H1 (cell line): ENCODE data around the gene DECR2. TPM values are rescaled to one million over a fixed set of nuclear protein-coding genes. Genes with fewer than 3 reads are reported as not detected.

Experiments used
- CTCF ChIA-PET: fragments of 300-600 bp; sonication (Branson Sonifier 250); formaldehyde crosslinking; loops from one replicate; lab custom pipeline; 2021; ENCODE audit not compliant: partially characterized antibody; lab: Charles Lee
- POLR2A ChIA-PET: fragments of 300-600 bp; sonication (Branson Sonifier 250); formaldehyde crosslinking; loops from one replicate; lab custom pipeline; 2021; ENCODE audit warnings: inconsistent platforms; ENCODE audit not compliant: partially characterized antibody; lab: Charles Lee
- DNase-seq, 2 experiments: peaks; one replicate each; pipeline versions ENCODE4 v3.0.0 to v3.0.0-alpha.2; 2010 to 2022; ENCODE audit warnings: low spot score in 2 of 2, low read depth in 1 of 2, mixed read lengths in 1 of 2
- FAIRE-seq: peaks from 2 replicates; lab custom pipeline; 2011; peaks lifted over from hg19 to GRCh38; lab: Jason Lieb, UNC
- H2AFZ ChIP-seq: 2 replicates; pipeline ENCODE4 v1.8.1; 2012; ENCODE audit warnings: low read length, inconsistent platforms
- H2AK5ac ChIP-seq: 2 replicates; pipeline ENCODE4 v1.6.1; 2013; ENCODE audit warnings: low read depth, low read length
- H2BK120ac ChIP-seq: replicated peaks from 2 replicates; pipeline ENCODE3; 2013; ENCODE audit warnings: low read depth, low read length, inconsistent platforms
- H2BK12ac ChIP-seq: 2 replicates; pipeline ENCODE4 v1.6.1; 2013; ENCODE audit warnings: low read depth, low read length
- H2BK15ac ChIP-seq: 2 replicates; pipeline ENCODE4 v1.6.1; 2013; ENCODE audit warnings: low read length
- H2BK20ac ChIP-seq: 2 replicates; pipeline ENCODE4 v1.6.1; 2013; ENCODE audit warnings: low read length
- H2BK5ac ChIP-seq: 2 replicates; pipeline ENCODE4 v1.6.1; 2013; ENCODE audit warnings: low read depth, low read length
- H3K14ac ChIP-seq: 2 replicates; pipeline ENCODE4 v1.6.1; 2013; ENCODE audit warnings: inconsistent platforms; ENCODE audit not compliant: insufficient read length
- H3K18ac ChIP-seq: 2 replicates; pipeline ENCODE4 v1.6.1; 2013; ENCODE audit warnings: low read length; ENCODE audit errors: extremely low read depth
- H3K23ac ChIP-seq: 2 replicates; pipeline ENCODE4 v1.6.1; 2013; ENCODE audit warnings: inconsistent platforms; ENCODE audit not compliant: insufficient read length
- H3K23me2 ChIP-seq: 2 replicates; pipeline ENCODE4 v1.6.1; 2013; ENCODE audit warnings: low read depth, low read length
- H3K27ac ChIP-seq: 2 replicates; pipeline ENCODE4 v1.6.1; 2011; ENCODE audit warnings: low read depth, low read length, inconsistent platforms
- H3K27me3 ChIP-seq, 4 experiments: replicated peaks in 1 of 4; 1 replicate in 1 of 4; 2 replicates in 3 of 4; pipeline versions ENCODE4 v1.6.1 to v1.8.1; 2011 to 2013; ENCODE audit warnings: low read length in 3 of 4, mild to moderate bottlenecking in 3 of 4, inconsistent platforms in 2 of 4, mixed read lengths in 2 of 4, moderate library complexity in 1 of 4; ENCODE audit not compliant: control insufficient read depth in 3 of 4, insufficient read depth in 3 of 4; ENCODE audit errors: extremely low read depth in 1 of 4
- H3K36me3 ChIP-seq, 4 experiments: 2 replicates each; pipeline versions ENCODE4 v1.6.1 to v1.8.1; 2011 to 2013; ENCODE audit warnings: mild to moderate bottlenecking in 4 of 4, low read length in 3 of 4, moderate library complexity in 2 of 4, control low read depth in 1 of 4, inconsistent platforms in 1 of 4; ENCODE audit not compliant: insufficient read depth in 4 of 4, control insufficient read depth in 2 of 4
- H3K4ac ChIP-seq: replicated peaks from 2 replicates; pipeline ENCODE3; 2013; ENCODE audit warnings: low read length, low read depth, mixed read lengths, inconsistent platforms; ENCODE audit not compliant: insufficient read length
- H3K4me1 ChIP-seq, 4 experiments: replicated peaks in 1 of 4; 1 replicate in 1 of 4; 2 replicates in 3 of 4; pipeline versions ENCODE4 v1.6.1 to v1.8.1; 2011 to 2013; ENCODE audit warnings: low read length in 3 of 4, inconsistent platforms in 2 of 4, mixed read lengths in 1 of 4; ENCODE audit not compliant: insufficient read depth in 4 of 4, control insufficient read depth in 3 of 4
- H3K4me2 ChIP-seq, 2 experiments: 2 replicates each; pipeline versions ENCODE4 v1.6.1 to v1.8.1; 2011 to 2013; ENCODE audit warnings: low read depth in 2 of 2, low read length in 2 of 2, control low read depth in 1 of 2, inconsistent platforms in 1 of 2, mild to moderate bottlenecking in 1 of 2; ENCODE audit not compliant: insufficient read depth in 1 of 2
- H3K4me3 ChIP-seq, 4 experiments: fragments of 200-600, 300-600 bp in 1 of 4; sonication (generic), shearing (Covaris generic), sonication (Bioruptor Twin) in 1 of 4; 2 replicates each; pipeline versions ENCODE4 v1.5.1 to v1.8.1; 2011 to 2016; ENCODE audit warnings: low read length in 4 of 4, low read depth in 3 of 4, control low read depth in 2 of 4, inconsistent platforms in 2 of 4, mild to moderate bottlenecking in 2 of 4, mixed read lengths in 1 of 4, moderate library complexity in 1 of 4; ENCODE audit not compliant: insufficient read depth in 2 of 4; ENCODE audit errors: extremely low read depth in 1 of 4
- H3K56ac ChIP-seq: replicated peaks from 2 replicates; pipeline ENCODE3; 2013; ENCODE audit warnings: low read depth, mild to moderate bottlenecking, mixed read lengths, low read length, inconsistent platforms; ENCODE audit not compliant: insufficient read length
- H3K79me1 ChIP-seq: 2 replicates; pipeline ENCODE4 v1.6.1; 2013; ENCODE audit warnings: low read depth, low read length, control low read depth
- H3K79me2 ChIP-seq, 2 experiments: 2 replicates each; pipeline versions ENCODE4 v1.6.1 to v1.8.1; 2012 to 2013; ENCODE audit warnings: low read length in 2 of 2, mild to moderate bottlenecking in 2 of 2, inconsistent platforms in 1 of 2; ENCODE audit not compliant: insufficient read depth in 2 of 2, control insufficient read depth in 1 of 2
- H3K9ac ChIP-seq, 4 experiments: replicated peaks in 1 of 4; 1 replicate in 1 of 4; 2 replicates in 3 of 4; pipeline versions ENCODE4 v1.6.1 to v1.8.1; 2011 to 2013; ENCODE audit warnings: low read depth in 3 of 4, low read length in 3 of 4, control low read depth in 2 of 4, mild to moderate bottlenecking in 2 of 4, moderate library complexity in 2 of 4, inconsistent platforms in 1 of 4; ENCODE audit errors: extremely low read depth in 1 of 4
- H3K9me3 ChIP-seq, 2 experiments: 2 replicates each; pipeline versions ENCODE4 v1.6.1 to v1.8.1; 2012 to 2013; ENCODE audit warnings: mild to moderate bottlenecking in 2 of 2, moderate library complexity in 2 of 2, control low read depth in 1 of 2, inconsistent platforms in 1 of 2, low read depth in 1 of 2, low read length in 1 of 2, mixed read lengths in 1 of 2; ENCODE audit not compliant: insufficient read depth in 2 of 2
- H4K20me1 ChIP-seq, 2 experiments: replicated peaks in 1 of 2; 2 replicates each; pipeline versions ENCODE3 to v1.8.1; 2011 to 2013; ENCODE audit warnings: inconsistent platforms in 2 of 2, low read length in 2 of 2, mild to moderate bottlenecking in 1 of 2; ENCODE audit not compliant: insufficient read depth in 2 of 2, control insufficient read depth in 1 of 2
- H4K5ac ChIP-seq: 2 replicates; pipeline ENCODE4 v1.6.1; 2013; ENCODE audit warnings: low read length, low read depth, mixed read lengths, inconsistent platforms; ENCODE audit not compliant: insufficient read length
- H4K8ac ChIP-seq: 2 replicates; pipeline ENCODE4 v1.8.0; 2013; ENCODE audit warnings: mild to moderate bottlenecking, moderate library complexity, low read length, inconsistent platforms; ENCODE audit not compliant: insufficient read depth; ENCODE audit errors: extremely low read depth
- H4K91ac ChIP-seq: replicated peaks from 2 replicates; pipeline ENCODE3; 2013; ENCODE audit warnings: low read length, mixed read lengths, inconsistent platforms; ENCODE audit not compliant: insufficient read length
- CTBP2 ChIP-seq: IDR thresholded peaks from 2 replicates; pipeline ENCODE4 v1.7.0; 2011; ENCODE audit warnings: borderline replicate concordance, mild to moderate bottlenecking, moderate library complexity, mixed read lengths, low read length; ENCODE audit not compliant: insufficient read depth, insufficient read length
- WGBS, 2 experiments: shearing (Covaris generic) in 1 of 2; methylation state at CpG; one replicate each; pipeline versions ENCODE4 v1.1.6 to v1.1.7; 2013 to 2015; ENCODE audit warnings: low lambda C conversion rate in 2 of 2, mixed read lengths in 2 of 2, inconsistent platforms in 1 of 2, low coverage in 1 of 2, missing lambda C conversion rate in 1 of 2; ENCODE audit not compliant: insufficient replicate concordance in 2 of 2, insufficient coverage in 1 of 2, insufficient read length in 1 of 2; ENCODE audit errors: extremely low coverage in 1 of 2, missing lambda C conversion rate in 1 of 2; 5-methylcytosine and 5-hydroxymethylcytosine counted together
- polyA plus RNA-seq, 7 experiments: library from polyadenylated mRNA; depleted of rRNA in 3 of 7; stranded (reverse) in 5 of 7; unstranded in 2 of 7; fragments of >200 nt in 5 of 7; fragments of 200-250 nt in 2 of 7; gene quantifications; 1 replicate in 5 of 7; 2 replicates in 1 of 7; 4 replicates in 1 of 7; pipeline versions ENCODE4 v1.2.1 to v1.2.3, GENCODE V29; 2011 to 2013; ENCODE audit warnings: missing spikeins in 2 of 7, mixed read lengths in 2 of 7
- total RNA-seq: library from RNA; stranded (reverse); fragmentation: NEBNext Ultra II Directional; extraction: Animal tissue kit (Norgen Biotek cat#: 25700); gene quantifications from 2 replicates; pipeline ENCODE4 v1.2.1, GENCODE V29; 2021

The DECR2 gene
- total and polyA plus RNA-seq, 2 of the 8 experiments (the other 6 are each of a cell fraction or from before 2014, with no cell fraction given): 28.2 to 39.9 TPM

- H3K4me1 ChIP-seq: no peaks in the 10 kb centered on the region
- H4K91ac ChIP-seq: no peak overlapping the region
- H4K20me1 ChIP-seq: no peaks in the 10 kb centered on the region
- no peaks in the 10 kb centered on the region for H3K27me3 ChIP-seq
- no peak overlapping the region for H4K5ac ChIP-seq
- no peak overlapping the region for H2AFZ ChIP-seq
- H3K9ac ChIP-seq: peak overlapping the region in 1 of 4 experiments; percentile 10; a peak in 1 of 7 replicates
- peak overlapping the region; percentile 10; the same call in 1 of the 2 replicates for H3K27ac ChIP-seq
- no peak for TF ChIP-seq CTBP2
- FAIRE-seq (no peak), DNase-seq (no peak)
- no peak overlapping the region for H3K18ac ChIP-seq
- H3K4me2 ChIP-seq: no peak overlapping the region
- no peaks in the 10 kb centered on the region for H3K9me3 ChIP-seq
- no peak overlapping the region for H2AK5ac ChIP-seq
- H3K23ac ChIP-seq: no peak overlapping the region
- no peak overlapping the region for H2BK15ac ChIP-seq
- H2BK12ac ChIP-seq: no peak overlapping the region
- H3K79me1 ChIP-seq: no peaks in the 10 kb centered on the region
- no peaks in the 10 kb centered on the region for H3K79me2 ChIP-seq
- H3K36me3 ChIP-seq: peaks cover 0 to 3% (median under 1%) of the 10 kb centered on the region in 4 experiments; a peak in 1 of 8 replicates
- H3K56ac ChIP-seq: no peak overlapping the region
- 89% methylated on average over 27 of the region's 27 CpGs; no CpG with 5 or more reads in 1 of the 2 experiments for WGBS, 2 experiments
- no peak overlapping the region for H2BK20ac ChIP-seq
- H3K14ac ChIP-seq: no peak overlapping the region
- no peaks in the 10 kb centered on the region; the same call in 1 of the 2 replicates for H3K23me2 ChIP-seq
- H3K4ac ChIP-seq: no peak overlapping the region
- no peak overlapping the region for H3K4me3 ChIP-seq
- H2BK5ac ChIP-seq: no peak overlapping the region
- no peak overlapping the region for H4K8ac ChIP-seq
- no peak overlapping the region for H2BK120ac ChIP-seq
- ChIA-PET POLR2A (interaction anchor here (0.9 to 3.2 kb wide), 6 partner anchors 8 to 137 kb away, joined by 3 to 13 read pairs (median 6); no protein-coding TSS in a partner anchor), CTCF (interaction anchor here (0.8 to 2.9 kb wide), 2 partner anchors 15 to 82 kb away, joined by 3 to 11 read pairs; no protein-coding TSS in a partner anchor)
Observed at GRCh38 chr16:405548-406506, 4.1 kb downstream of the DECR2 start.
